HG03196 (cell line): Measurements from ENCODE around the gene GLG1.
"Not testable (repeated sequence)": the region's sequence is repeated elsewhere in the genome, so short reads cannot be mapped to it uniquely, and the experiment has no call there.

Experiments used
- ATAC-seq: cut with Tn5 transposase; IDR thresholded peaks from one replicate; pipeline ENCODE4 v1.9.1; 2021; ENCODE audit not compliant: unreplicated experiment

The GLG1 gene

DNA sequence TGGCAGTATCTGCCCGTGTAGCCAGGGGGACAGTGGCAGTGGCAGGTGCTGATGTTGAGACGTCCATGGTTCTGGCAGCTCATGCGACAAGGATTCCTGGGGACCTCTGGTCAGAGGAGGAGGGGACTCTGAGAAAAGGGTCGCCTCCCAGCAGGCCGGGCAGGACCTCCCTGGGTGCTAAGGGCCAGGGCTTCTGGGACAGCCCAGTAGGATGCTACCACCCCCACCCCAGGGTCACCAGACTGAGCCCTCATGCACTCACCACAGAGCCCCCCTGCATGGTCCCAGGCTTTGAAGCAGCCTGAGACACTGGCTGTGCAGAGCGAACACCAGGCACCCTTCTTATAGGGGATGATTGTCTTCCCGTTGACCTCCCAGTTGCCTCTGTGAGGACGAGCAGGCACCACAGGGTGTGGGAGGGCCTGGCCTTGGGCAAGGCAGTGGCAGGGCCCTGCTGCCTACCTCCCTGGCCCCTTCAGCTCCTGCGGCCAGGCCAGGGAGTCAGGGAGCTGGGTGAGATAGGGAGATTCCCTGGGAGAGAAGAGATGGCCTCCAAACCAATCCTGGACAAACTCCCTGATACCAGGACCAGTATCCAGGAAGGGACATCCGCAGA lies 194.0 kb downstream of the GLG1 start:
- not testable (repeated sequence) for ATAC-seq

DNA sequence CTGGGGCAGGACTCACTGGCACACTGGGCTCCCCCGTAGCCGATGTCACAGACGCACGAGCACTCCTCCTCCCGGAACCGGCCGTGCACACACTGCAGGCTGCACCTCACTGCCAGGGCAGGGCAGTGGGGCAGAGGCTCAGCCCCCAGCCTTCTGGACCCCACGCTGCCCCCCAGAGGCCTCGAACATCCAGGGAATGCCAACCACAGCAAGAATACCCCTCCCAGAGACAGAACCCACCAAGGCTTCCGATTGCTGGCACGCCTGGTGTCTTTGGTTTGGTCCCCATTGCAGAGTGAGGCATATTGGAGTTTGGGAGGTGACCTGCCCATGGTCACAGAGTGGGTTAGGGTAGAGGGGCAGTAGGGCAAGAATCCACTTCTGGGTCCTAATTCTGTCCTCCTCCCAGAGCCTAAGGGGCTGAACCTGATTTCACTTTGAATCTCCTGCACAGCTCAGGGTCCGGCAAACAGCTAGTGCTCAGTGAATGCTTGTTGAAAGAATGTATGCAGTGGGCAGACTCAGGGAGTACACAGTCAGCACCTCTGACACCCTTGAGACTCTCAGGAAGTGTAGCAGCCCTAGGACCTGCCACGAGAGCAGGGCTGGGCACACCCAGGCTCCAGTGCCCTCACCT lies 194.7 kb downstream of the GLG1 start:
- ATAC-seq = not testable (repeated sequence)

DNA sequence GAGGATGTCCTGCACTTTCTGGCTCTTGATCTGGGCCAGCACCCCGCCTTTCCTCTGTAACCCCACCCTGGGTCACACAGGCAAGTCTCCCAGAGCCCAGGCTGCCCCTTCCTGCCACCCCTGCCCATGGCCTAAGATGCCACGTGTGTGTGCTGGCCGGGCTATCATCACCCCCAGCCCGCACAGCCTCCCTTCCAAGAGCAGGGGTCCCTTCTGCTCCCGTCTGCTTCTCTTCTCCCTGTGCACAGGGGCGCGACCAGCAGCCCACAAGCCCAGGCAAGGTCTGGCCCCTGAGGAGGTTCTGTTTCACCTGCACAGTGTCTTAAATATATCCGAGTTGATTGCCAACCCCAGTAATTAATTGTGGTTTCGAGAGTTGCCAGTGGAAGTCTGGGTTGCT lies 195.9 kb downstream of the GLG1 start:
- not testable (repeated sequence) for ATAC-seq

DNA sequence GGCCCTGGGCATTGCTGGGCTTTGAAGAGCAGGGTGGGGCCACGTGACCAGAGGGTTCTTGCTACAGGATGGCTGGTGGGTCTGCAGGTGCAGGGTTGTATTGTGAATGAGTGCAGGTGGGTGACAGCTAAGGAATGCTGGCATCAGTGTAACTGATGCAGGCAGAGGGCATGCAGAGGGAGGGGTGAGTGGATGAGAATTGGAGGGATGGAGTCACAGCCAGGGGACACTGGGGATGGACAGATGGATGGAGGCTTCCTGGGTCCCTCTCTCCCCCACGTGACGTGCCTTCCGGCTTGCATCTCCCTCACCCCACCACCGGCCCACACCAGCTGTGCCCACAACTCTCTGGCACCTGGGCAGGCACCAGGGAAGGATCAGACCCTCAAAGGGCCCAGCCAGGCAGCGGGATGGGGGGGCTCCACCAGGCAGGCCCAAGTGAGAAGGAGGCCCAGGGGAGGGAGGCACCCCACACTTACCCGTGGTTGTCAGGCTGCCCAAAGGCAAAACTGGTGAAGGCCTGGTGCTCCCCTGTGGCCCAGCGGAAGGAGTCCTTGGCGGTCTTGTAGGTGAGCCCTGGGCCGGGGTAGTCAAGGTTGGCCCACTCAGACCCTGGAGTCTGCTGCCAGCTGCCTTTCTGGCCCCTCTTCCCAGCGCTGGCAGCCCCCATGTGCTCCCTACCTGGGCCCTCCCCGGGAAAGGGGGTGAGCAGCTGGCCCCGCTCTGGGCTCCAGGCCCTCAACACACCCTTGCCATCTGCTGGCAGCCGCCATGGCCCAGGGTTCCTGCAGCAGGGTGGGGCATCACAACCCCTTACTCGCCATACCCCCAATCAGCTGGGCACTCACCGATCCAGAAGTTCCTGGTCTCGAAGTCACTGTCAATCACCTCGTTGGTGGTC lies 196.6 kb downstream of the GLG1 start:
- ATAC-seq = not testable (repeated sequence)

DNA sequence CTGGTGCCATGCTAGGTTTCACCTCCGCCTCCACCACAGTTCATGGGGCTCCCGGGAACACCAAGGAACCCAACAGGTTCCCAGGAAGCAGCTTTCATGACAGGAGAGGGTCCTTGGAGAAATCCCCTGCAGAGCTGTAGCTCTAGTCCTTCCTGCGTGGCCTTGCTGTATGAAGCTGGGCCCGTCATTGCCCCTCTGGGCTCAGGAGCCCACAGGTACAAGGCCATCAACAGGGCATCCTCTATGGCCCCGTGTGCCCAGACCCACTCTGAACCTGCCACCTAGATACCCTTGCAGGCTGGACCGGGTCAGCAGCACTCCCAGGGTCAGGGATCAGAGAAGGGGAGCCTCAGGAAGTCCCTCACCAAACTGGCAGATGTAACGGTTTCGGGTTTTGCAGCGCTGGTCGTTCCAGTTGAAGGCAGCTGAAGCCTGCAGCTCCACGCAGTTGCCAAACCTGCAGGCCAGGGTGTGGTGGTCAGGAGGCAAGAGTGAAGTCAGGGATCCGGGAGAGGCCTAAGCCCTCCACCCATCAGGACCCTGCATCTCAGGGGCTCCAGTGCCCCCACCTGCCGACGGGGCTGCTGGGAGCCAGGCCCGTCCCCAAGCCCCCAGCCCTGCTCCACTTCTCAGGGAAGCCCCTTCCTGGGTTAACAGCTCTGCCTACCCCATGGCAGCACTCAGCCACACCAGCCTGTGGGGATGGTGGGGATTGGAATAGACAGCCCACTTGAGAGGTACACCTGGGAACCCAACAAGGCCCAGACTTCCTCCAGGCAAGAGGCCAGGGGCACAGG lies 197.5 kb downstream of the GLG1 start:
- not testable (repeated sequence) for ATAC-seq

DNA sequence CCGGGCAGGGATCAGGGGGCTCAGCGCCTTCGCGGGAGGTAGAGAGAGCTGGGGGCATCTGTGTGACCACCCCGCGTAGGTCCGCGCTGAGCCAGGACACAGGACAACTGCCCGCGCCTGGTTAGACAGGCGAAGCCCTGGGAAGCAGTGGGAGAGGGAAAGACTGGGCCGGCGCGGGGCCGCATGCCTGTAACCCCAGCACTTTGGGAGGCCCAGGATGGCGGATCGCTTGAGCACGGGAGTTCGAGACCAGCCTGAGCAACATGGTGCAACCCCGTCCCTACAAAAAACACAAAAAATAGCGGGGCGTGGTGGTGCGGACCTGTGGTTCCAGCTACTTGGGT lies 199.6 kb downstream of the GLG1 start:
- not testable (repeated sequence) for ATAC-seq

DNA sequence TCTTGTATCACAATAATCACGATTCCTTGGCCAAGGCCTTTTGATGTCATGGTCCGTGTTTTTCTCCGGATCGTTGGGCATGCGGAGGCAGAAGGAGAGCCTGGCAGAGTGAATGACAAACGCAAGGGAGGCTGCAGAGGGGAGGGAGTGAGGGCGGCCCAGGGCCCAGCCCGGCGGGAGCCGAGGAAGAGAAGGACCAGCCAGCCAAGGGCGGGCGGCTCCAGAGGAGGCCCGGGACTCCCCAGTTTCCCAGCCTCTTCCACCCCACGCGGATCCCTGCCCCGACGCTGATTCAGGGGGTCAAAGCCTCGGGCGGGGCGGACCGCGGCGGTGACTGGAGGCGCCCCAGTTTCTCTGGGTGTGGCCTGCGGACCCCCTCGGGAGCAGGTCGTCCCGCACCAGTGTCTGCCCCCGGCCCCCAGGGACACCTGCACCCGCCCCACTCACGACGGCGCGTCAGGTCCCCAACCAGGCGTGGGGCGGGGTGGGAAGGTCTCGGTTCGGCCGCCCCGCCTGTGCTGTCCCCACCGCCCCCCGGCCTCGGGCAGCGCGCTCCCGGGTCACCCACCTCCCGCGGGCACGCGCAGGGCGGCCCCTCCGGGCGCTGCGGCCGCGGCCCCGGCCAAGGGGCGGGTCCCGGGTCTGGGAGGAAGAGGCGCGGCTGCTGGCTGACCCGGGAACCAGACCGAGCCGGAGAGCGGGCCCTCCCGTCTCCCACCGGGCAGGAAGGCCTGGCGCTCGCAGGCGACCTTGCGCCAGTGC lies 200.1 kb downstream of the GLG1 start:
- ATAC-seq = not testable (repeated sequence)

DNA sequence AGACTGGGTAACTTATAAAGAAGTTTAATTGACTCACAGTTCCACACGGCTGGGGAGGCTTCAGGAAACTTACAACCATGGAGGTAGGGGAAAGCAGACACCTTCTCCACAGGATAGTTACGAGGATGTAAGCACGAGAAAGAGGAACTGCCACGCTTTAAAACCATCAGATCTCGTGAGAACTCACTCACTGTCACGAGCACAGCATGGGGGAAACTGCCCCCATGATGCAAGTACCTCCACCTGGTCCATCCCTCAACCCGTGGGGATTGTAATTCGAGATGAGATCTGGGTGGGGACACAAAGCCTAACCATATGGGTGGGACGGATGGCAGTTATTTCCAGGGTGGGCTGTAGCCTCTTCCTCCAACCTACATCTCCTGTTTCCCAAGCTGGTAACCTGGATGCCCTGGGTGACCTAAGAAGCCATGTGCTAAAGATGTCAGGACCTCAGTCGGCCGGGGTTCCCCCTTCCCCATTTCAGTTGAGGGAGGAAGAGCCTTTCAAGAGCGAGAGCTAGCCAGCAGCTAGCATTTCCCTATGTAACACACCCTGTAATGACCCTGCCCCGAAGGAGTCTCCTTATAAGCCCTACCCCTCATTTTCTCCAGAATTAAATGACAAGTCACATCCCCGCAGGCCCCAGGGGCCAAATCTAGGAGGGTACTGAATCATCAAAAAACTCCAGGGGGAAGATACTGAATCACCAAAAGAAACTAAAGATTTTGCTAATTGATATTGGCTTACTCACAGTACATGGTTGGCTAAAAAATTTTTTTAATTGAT lies 202.6 kb downstream of the GLG1 start:
- not testable (repeated sequence) for ATAC-seq

DNA sequence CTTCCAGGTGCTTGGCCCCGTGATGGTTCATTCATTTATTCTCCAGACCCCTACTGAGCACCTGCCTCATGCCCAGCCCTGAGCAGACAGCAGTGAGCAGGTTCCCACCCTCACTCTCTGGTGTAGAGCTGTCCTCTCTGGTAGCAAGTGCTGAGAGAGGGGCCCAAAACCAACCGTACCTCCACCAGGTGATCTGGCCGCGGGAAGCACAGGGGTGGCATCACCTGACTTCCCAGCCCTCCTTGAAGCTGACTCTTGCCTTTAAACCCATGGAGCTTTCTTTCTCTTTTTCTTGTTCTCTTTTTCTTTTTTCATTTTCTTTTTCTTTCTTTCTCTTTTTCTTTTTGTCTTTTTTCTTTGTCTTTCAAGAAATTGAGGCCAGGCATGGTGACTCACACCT lies 206.7 kb downstream of the GLG1 start:
- not testable (repeated sequence) for ATAC-seq

DNA sequence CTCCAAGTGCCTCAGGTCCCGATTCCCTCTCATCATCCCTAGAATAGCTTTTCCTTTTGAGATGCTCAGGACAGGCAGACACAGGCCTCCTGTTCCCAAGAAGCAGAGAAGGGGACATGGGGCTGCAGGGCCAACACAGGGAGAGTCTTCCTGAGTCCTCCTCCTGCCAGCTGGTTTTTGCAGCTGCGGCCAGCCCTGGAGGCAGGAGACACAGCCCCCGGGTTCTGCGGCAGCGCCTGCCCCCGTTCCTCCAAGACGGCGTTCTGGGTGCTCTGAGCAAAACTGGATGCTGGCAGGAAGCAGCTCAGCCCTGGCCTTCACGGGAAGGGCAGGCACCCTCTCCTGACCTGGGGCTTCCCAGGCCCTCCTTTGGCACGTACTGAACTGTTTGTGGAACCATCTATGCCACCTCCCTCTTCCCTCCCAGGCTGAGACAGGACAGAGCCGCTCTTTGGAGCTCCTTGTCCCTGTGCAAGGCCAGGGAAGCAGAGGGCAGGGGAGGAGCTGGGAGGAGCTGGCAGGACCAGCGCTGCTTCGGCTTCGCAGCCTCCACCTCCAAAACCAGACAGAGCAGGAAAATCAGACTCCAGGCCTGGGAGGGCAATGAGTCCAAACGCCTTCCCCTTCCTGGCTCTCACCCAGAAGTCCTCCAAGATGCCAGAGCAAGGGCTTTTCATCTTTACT lies 208.6 kb downstream of the GLG1 start:
- ATAC-seq = not testable (repeated sequence)
